Neutrophil (primary cell): Measurements from ENCODE around the gene SNF8.

Experiments
- H3K27ac ChIP-seq: fragments of 200-600 bp; sonication (generic); 2 replicates; pipeline ENCODE4 v1.5.1; 2016; ENCODE audit warnings: mild to moderate bottlenecking, moderate library complexity
- H3K27me3 ChIP-seq: fragments of 200-600 bp; sonication (generic); 2 replicates; pipeline ENCODE4 v1.6.0; 2016; ENCODE audit warnings: mild to moderate bottlenecking
- H3K36me3 ChIP-seq: fragments of 200-600 bp; sonication (generic); 2 replicates; pipeline ENCODE4 v1.5.1; 2017
- H3K4me1 ChIP-seq, 2 experiments: fragments of 200-600 bp in 1 of 2; sonication (generic) in 1 of 2; 1 replicate in 1 of 2; 2 replicates in 1 of 2; pipeline versions ENCODE4 v1.5.1 to v1.6.1; 2013 to 2016; ENCODE audit warnings: low read depth in 1 of 2, low read length in 1 of 2, mild to moderate bottlenecking in 1 of 2, moderate library complexity in 1 of 2; ENCODE audit not compliant: control insufficient read depth in 1 of 2, insufficient read depth in 1 of 2
- H3K4me3 ChIP-seq, 2 experiments: fragments of 200-600 bp in 1 of 2; sonication (generic) in 1 of 2; 1 replicate in 1 of 2; 2 replicates in 1 of 2; pipeline ENCODE4 v1.5.1; 2013 to 2016; ENCODE audit warnings: low read depth in 1 of 2, low read length in 1 of 2, mild to moderate bottlenecking in 1 of 2, moderate library complexity in 1 of 2
- H3K9me3 ChIP-seq: fragments of 200-600 bp; sonication (generic); 2 replicates; pipeline ENCODE4 v1.5.1; 2016
- TF ChIP-seq, protein P1 (sequence below): fragments of 200-600 bp; sonication (generic); IDR thresholded peaks from 2 replicates; pipeline ENCODE4 v1.5.1; 2016; ENCODE audit warnings: antibody characterized with exemption

SNF8 gene

DNA sequence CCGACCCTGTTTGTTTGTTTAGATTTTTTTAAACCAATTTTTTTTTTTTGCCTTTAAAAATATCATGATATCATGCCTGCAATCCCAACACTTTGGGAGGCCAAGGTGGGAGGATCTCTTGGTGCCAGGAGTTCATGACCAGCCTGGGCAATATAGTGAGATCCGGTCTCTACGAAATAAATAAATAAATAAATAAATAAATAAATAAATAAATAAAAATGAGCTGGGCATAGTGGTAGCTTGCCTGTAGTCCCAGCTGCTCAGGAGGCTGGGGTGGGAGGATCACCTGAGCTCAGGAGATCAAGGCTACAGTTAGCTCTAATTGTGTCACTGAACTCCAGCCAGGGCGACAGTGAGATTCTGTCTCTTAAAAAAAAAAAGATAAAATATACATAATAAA, 44.5 kb upstream of the SNF8 start:
- Histone ChIP-seq H3K4me3 (no peak overlapping the region), H3K27me3 (peaks cover 100% of the 10 kb centered on the region), H3K27ac (no peak overlapping the region), H3K9me3 (no peaks in the 10 kb centered on the region), H3K4me1 (no peaks in the 10 kb centered on the region), H3K36me3 (no peaks in the 10 kb centered on the region)
- TF ChIP-seq, protein P1, sequence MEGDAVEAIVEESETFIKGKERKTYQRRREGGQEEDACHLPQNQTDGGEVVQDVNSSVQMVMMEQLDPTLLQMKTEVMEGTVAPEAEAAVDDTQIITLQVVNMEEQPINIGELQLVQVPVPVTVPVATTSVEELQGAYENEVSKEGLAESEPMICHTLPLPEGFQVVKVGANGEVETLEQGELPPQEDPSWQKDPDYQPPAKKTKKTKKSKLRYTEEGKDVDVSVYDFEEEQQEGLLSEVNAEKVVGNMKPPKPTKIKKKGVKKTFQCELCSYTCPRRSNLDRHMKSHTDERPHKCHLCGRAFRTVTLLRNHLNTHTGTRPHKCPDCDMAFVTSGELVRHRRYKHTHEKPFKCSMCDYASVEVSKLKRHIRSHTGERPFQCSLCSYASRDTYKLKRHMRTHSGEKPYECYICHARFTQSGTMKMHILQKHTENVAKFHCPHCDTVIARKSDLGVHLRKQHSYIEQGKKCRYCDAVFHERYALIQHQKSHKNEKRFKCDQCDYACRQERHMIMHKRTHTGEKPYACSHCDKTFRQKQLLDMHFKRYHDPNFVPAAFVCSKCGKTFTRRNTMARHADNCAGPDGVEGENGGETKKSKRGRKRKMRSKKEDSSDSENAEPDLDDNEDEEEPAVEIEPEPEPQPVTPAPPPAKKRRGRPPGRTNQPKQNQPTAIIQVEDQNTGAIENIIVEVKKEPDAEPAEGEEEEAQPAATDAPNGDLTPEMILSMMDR = no peak

DNA sequence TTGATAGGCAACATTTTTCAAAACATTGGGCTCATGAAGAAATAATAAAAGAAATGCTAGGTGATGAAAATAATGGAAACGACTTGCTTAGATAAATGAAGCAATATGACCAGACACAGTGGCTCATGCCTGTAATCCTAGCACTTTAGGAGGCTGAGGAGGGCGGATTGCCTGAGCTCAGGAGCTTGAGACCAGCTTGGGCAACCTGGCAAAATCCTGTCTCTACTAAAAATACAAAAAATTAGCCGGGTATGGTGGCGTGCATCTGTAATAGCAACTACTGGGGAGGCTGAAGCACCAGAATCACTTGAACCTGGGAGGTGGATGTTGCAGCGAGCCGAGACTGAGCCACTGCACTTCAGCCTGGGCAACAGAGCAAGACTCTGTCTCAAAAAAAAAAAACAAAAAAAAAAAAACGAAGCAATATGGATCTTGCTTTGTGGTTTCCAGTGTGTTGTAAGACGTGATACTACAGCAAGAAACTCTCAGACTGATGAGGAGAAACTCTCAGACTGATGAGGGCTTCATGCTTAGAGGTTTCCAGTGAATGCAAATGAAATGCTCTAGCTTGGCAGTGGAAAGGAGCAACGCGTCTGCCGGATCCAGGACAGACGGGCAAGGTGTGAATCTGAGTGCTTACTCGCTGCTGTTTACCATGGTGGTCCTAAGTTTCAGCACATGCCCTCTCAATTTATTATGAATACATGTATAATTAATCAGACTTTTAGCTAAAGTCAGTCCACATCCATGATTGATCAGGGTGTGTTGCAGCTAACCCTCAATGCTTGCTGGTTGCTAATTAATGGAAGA, 41.0 kb upstream of the SNF8 start:
- H3K27ac ChIP-seq = no peak overlapping the region
- H3K4me1 ChIP-seq = no peaks in the 10 kb centered on the region
- H3K36me3 ChIP-seq = no peaks in the 10 kb centered on the region
- H3K27me3 ChIP-seq = peaks cover 80% of the 10 kb centered on the region
- TF ChIP-seq, protein P1 = no peak
- no peak overlapping the region for H3K4me3 ChIP-seq
- H3K9me3 ChIP-seq = no peaks in the 10 kb centered on the region

DNA sequence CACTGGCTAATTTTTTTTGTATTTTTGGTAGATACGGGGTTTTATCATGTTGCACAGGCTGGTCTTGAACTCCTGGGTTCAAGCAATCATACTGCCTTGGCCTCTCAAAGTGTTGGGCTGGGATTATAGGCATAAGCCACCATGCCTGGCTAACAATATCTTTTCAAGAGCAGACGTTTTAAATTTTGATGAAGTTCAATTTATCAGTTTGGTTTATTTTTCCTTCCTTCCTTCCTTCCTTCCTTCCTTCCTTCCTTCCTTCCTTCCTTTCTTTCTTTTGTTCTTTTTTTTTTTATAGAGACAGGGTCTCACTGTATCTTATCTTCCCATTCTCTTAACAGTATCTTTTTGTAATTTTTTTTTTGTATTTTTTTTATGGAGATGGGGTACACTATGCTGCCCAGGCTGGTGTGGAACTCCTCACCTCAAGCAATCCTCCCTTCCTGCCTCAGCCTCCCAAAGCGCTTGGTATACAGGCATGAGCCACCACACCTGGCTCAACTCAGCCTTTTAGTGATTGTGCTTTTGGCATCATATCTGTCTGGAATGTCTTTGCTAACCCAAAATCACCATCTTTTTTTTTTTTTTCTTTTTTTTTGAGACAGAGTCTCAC, 37.4 kb upstream of the SNF8 start:
- TF ChIP-seq, protein P1 = no peak
- H3K27me3 ChIP-seq = peaks cover 60% of the 10 kb centered on the region
- no peaks in the 10 kb centered on the region for H3K4me1 ChIP-seq
- no peak overlapping the region for H3K4me3 ChIP-seq
- H3K36me3 ChIP-seq = no peaks in the 10 kb centered on the region
- no peak overlapping the region for H3K27ac ChIP-seq
- H3K9me3 ChIP-seq = no peaks in the 10 kb centered on the region

DNA sequence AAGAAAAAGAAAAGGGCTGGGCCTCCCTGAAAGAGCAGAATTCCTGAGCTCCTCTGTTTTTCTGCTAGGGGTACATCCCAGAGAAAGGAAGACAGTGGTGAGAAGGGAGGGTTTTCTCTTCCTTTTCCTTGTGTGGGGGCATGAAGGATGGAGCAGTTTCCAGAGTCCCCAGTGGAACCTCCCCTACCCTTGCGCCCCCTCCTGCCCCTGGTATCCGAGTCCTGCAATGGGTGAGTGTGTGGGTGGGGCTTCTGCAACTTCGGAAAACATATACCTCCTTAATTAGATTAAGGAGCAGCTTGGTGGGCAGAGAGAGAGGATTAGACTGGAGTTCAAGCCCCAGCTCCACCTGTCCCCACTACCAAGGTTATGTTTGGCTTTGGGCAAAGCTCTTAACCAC, 29.2 kb upstream of the SNF8 start:
- Histone ChIP-seq H3K9me3 (no peaks in the 10 kb centered on the region), H3K27ac (no peak overlapping the region), H3K4me1 (no peaks in the 10 kb centered on the region), H3K4me3 (no peak overlapping the region), H3K27me3 (peaks cover 73% of the 10 kb centered on the region), H3K36me3 (no peaks in the 10 kb centered on the region)
- TF ChIP-seq, protein P1 = no peak

DNA sequence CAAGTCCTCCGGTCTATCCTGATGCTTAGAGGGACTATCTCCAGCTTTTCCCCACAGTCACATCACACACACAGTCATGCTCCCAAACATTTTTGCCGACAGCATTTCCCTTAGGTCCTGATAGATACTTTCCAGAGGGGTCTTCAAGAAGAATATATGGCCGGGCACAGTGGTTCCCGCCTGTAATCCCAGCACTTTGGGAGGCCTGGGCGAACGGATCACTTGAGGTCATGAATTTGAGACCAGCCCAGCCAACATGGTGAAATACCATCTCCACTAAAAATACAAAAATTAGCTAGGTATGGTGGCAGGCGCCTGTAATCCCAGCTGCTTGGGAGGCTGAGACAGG, 28.1 kb upstream of the SNF8 start:
- Histone ChIP-seq H3K9me3 (no peaks in the 10 kb centered on the region), H3K27me3 (peaks cover 79% of the 10 kb centered on the region), H3K4me1 (no peaks in the 10 kb centered on the region), H3K27ac (no peak overlapping the region), H3K4me3 (no peak overlapping the region), H3K36me3 (no peaks in the 10 kb centered on the region)
- TF ChIP-seq, protein P1 = no peak
